HK-2 (cell line): ENCODE data around the gene IGFALS.
A peak's percentile ranks its signal among the peaks of the same experiment; 100 is the strongest.

ENCODE experiments used
- DNase-seq: peaks from one replicate; pipeline ENCODE4 v3.0.0-alpha.2; 2018; ENCODE audit not compliant: unreplicated experiment

IGFALS gene

DNA sequence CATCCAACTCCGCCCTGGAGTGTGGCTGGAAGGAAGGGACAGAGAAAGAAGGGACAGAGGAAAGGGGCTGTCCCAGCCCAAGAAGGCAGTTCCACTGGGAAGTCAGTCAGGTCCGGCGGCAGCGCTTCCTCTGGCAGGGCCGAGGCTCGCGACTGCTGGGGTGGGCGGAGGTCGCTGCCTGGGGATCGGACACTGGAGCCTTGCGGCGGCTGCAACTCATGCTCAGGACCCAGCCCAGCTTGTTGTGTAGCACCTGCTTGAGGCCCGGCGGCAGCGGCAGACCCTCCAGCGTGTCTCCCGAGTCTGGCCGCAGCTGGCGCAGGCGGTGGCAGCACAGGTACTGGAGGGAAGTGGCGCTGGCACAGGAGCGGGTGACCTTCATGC is 16.5 kb downstream of the IGFALS start:
- DNase-seq = no peak

DNA sequence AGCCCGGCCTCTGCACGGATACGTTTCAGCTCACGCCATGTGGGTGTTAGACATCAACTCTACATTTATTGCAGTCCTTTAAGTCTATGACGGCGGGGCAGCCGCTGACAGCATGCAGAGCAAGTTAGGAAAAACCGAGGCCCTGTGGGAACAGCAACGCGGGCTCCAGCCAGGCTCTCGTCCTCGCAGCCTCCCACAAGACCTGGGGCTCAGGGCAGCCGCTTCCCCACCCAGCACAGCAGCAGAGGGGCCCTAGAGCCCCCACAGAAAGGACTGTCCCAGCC is 16.9 kb downstream of the IGFALS start:
- no peak for DNase-seq

DNA sequence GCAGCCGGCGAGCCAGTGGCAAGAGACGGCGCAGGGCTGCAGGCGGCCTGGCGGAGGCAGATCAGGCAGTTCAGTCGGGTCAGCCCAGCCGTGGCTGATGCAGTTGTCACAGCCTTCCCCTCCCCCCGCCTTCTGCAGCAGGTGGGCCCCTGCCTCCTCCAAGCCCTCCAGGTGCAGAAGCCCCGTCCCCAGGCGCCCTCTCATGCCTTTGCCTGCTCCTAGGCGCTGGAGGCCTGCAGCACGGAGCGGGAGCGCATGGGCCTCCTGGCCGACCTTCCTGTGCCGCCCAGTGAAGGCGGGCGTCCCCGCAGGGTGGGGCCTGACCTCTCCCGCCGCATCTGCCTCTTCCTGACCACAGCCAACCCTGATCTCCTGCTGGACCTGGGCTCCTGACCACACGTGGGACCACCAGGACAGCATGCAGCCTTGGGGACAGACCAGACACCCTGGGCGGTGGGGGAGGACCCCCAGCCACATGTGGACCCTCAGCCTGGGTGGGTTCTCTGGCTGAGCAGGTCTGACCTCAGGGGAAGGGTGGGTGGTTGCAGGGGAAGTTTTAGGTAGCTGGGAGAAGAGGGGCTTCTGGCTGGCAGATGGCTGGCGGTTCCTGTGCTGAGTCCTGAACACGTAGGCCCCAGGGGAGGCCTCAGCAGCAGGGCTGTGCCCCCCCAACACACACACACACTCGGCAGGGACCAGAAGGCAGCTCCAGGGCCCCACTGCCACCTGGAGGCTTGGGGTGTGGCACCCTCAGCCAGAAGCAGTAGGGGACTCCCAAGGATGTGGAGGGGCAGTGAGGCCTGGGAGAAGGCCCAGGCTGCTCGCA is 17.4 kb downstream of the IGFALS start:
- DNase-seq = no peak

DNA sequence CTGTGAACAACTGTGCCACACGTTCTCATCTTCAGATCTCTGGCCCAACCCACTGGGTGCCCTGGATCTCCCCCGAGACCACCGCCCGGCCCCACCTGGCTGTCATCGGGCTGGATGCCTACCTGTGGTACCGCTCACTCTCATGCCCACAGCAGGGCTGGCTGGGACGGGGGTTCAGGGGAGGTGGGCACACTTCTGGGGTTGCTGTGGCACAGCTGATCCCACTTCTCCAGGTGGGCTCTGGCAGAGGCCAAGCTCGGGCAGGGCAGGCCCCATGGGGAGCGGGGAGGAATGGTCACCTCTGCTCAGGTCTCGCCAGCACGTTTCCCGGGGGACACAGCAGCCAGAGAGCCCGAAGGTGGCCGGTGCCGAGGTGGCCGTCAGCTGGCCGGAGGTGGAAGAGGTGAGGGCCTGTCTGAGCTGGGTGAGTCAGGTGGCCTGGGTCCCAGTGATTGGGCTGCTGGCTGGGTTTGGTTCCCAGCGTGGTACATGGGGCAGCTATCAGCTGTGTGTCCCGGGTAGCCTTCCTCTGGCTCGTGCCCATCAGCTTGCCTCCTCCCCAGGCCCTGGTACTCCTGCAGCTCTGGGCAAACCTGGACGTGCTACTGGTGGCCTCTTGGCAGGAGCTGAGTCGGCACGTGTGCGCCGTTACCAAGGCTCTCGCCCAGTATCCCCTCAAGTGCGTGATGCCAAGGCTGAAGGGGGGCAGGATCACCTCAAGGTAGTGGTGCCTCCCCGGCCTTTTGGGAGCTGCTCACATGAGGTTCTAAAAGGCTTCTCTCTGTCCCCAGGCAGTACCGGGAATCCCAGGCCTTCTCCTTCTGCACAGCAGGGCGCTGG is 18.3 kb downstream of the IGFALS start:
- no peak for DNase-seq

DNA sequence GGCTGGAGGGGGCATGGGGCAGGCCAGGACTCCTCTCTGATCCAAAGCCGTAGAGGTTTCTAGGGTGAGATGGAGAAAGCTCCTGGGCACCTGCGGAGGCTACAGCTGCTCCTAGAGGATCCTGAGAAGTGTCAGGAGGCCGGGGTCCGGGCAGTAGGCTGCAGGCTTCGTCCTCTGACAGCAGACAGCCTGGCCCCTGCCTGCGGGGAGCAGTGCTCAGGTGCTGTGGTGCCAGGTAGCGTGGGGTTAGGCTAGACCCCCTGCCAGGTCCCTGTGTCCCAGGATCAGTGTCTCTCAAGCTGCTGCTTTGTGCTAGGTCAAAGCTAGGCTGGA is 19.1 kb downstream of the IGFALS start:
- DNase-seq = no peak

DNA sequence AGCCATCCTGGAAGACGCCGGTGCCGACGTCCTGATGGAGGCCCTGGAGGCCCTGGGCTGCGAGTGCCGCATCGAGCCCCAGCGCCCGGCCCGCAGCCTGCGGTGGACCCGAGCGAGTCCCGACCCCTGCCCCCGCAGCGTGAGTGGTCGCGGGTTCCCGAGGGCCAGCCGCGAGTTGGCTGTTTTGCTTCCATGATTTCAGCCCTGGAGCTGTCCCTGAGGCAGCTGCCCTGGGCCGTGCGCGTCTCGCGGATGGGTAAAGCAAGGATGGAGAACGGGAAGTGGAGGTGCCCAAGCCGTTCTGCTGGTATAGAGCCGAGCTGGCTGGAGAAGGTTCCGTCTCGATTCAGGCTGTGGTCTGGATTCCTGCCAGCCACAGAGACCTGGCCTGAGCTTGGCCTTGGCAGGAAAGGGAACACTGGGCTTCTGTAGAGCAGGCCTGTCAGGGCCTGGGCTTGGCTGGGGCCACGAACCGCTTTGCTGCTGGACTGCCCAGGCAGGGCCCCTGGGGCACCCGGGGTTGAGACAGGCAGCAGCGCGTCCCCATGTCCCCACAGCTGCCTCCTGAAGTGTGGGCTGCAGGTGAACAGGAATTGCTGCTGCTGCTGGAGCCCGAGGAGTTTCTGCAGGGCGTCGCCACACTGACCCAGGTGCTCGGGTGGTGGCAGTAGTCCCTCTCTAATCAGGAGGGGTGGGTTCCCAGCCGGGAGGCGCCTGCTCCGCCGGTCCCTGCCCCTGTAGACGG is 19.6 kb downstream of the IGFALS start:
- DNase-seq = peak; percentile 40

DNA sequence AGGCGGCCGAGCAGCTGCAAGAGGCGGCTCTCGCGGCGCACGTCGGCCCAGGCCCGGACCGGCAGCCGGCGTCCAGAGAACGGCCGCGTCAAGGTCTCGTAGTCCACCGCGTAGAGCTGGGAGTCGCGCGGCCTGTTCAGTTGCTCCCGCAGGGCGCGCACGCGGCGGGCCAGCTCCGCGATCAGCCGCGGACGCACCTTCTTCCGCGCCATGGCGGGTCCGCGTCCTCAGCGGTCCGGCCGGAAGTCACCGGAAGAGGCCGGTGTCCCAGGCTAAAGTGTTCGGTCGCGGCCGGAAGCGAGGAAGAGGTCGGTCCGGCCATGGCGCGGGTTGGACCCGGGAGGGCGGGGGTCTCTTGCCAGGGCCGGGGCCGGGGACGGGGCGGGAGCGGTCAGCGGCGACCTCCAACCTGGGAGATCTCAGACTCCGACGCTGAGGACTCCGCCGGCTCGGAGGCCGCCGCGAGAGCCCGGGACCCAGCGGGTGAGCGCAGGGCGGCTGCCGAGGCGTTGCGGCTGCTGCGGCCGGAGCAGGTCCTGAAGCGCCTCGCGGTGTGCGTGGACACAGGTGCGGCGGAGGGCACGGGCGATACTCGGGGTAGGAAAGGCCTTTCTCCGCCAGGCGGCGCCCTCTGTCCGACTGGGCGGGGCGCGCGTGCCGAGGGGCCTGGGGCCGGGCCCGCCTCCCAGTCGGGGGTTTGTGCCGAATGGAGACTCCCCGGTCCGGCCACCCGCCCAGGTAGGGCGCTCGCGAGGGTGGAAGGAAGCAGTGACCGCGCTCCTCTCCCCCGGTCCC is 20.4 kb downstream of the IGFALS start, which contains the start of gene MRPS34:
Gene MRPS34, minus strand, starts transcription at position 227 of the 795 bp plus-strand sequence. Its CDS starts 15 bp downstream, at position 212.
- DNase-seq = peak; percentile 80

DNA sequence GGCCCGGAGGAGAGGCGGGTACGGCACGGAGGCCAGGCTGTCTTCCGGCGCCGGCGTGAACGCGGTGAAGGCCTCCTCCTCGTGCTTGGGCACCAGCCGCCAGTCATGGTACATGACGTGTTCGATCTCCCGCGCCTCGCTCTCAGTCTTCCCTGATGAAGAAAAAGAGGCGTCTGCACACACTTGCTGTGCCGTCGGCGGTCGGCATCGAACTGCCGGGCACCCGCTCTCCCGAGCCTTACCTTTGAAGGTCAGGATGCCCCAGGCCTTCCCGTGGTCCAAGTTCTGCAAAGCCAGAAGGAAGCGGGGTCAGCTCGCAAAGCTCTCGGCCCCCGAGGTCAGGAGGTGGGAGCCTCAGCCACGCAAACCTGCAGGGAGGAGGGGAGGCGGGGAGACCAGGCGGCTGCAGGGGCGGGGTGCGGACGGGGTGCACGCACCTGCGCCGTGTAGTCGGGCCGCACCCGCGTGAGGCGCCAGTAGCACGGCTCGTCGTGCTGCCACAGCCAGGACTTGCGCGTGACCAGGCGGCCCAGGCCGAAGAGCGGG is 21.1 kb downstream of the IGFALS start, which contains the start of gene EME2:
Gene EME2, plus strand, starts transcription at position 449 of the 546 bp plus-strand sequence. CDS start 418 bp downstream, outside the sequence.
- peak; percentile 36 for DNase-seq

DNA sequence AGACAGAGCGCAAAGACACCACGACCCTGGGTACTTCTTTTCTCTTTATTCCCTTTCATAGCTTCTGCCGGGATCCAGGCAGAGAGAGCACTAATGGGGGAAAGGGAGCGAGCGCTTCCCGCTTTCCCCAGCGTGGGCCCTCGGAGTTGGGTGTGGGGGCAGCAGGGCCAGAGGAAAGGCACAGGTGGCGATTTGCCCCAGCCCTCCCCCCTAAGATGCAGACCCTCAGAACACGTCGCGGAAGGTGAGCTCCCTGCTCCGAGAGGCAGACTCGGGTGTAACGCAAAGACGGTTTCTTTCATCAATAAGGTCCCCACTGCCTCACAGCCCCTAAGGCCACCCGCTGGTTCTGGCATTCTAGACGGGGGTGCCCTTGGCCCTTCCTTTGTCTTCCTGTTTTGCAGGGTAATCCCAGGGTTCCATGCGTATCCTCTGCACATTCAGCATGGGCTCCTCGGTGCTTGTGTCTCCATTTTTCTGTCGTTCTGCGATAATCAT is 21.6 kb downstream of the IGFALS start:
- no peak for DNase-seq

DNA sequence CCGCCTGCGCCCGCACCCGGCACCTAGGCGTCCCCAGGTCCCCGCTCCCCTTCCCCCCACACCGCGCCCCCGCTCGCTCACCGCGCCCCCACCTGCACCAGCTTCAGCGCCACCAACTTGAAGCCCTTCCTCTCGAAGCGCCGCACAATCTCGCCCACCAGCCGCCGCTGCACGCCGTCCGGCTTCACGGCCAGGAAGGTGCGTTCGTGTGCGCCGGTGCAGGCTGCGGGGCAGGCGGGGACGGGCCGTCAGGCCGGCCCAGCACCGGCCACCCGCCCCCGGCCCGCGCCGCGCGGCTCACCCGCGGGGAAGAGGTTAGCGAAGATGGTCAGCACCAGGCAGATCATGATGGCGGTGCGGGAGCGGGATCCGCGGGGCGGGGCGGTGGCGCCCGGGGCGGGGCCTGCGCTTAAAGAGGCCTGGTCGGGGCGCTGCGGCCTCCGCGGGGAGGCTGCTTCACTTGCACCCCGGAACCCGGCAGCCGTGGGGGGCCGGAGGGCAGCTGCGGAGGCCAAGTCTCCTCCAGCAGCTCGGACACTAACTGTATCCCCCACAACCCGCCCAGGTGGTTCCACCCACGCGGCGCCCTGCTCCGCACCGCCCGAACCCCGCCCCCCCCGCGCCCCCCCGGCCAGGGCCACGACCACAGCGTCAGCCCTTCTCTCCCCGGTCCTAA is 22.2 kb downstream of the IGFALS start, which contains the start of gene NME3:
Gene NME3, minus strand, starts transcription at position 356 of the 676 bp plus-strand sequence. Its CDS starts 9 bp downstream, at position 347.
- peak; percentile 62 for DNase-seq

DNA sequence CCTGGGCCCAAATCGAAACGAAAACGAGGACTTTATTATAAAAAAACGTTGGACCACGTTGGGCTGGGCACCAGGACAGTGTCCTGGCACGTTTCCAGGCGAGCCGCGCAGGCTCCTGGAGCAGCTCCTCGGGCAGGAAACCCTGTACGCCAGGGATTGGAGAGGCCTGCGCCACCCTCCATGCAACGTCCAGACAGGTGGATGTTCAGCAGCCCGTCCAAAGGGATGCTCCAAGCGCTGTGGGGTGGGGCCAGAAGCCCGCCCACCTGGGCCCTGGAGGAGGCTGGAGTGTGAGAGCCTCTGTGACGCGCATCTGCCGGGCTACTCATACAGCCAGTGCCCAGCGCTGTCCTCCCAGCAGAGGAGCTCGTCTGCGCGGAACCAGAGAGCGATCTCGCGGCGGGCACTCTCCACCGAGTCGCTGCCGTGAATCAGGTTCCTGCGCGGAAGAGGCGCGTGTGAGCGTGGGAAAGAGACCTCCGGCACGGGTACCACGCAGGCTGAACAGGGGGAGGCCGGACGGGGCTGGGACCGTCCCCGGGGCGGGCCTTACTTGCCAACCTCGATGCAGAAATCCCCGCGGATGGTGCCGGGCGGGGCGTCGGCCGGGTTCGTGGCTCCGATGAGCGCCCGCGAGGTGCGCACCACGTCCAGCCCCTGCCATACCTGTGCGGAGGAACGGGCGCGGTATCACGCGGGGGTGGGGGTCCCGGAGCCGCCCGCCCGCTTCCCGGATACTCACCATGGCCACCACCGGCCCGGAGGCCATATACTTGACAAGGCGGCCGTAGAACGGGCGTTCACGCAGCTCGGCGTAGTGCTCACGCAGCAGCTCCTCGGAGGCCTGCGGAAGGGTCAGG is 22.9 kb downstream of the IGFALS start:
- DNase-seq = no peak

DNA sequence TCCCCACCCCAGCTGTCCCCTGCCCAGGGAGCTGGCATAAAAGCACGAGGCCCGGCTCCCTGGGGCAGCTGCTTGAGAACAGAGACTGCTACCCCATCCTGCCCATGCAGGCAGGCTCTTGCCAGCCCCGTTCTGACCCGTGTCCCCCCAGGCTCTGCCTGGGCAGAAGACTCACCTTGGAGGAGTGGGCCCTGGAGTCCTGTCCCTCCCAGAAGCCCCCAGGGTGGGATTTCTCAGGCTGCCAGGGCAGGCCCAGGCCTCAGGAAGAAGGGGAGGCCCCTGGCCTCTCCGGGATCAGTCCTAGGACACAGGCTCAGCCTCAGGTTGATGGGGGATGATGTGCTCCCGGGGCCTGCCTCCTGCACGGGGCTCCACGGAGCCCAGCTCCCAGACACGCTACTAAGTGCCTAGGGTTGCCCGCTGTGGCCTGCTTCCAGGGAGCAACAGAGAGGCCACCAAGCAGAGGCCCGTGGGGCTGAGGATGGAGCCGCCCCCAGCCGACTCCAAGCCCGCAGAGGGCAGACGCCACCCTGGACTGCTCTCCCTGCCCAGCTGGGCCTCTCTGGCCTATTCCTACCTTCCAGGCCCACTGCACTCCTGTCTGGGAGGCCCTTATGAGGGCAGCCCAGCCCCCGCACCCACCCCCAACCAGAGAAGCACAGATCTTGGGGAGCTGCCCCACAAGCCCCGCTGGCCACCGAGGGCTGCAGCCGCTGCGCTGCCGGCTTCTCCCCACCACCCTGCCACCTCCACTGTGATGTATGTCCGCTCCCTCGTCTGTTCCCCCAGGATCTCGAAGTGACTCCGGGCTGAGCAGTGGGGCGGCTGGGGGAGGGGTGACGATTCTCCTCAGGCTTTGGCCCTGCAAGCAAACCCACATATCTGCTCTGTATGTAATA is 23.9 kb downstream of the IGFALS start:
- DNase-seq = no peak

DNA sequence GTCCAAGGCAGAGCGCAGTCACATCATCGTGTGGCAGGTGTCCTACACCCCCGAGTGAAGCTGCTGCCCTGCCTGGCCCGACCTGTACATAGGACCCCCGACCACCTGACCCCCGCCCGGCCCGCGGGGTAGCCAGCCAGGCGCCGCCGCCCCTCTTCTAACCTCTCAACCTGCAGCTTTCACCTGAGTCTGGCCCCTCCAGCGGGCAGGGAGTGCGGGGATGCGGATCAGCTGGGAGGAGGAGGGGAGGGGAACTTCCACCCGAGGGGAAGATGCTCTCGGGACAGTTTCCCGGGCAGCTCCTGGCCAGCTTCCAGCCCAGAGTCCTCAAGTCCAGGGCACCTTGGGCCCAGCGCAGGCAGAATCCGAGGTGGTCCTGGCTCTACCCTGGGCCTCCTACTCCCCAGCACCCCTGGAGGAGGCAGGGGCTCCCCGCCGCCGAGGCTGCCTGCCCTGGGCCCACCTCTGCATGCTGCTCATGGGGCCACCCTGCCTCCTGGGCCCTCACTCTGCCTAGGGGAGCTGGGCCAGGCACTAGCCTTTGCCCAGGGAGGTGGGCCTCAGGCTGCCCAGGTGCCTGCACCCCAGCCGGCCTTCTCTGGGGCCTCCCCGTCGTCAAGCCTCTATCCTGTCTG is 24.6 kb downstream of the IGFALS start:
- no peak for DNase-seq

DNA sequence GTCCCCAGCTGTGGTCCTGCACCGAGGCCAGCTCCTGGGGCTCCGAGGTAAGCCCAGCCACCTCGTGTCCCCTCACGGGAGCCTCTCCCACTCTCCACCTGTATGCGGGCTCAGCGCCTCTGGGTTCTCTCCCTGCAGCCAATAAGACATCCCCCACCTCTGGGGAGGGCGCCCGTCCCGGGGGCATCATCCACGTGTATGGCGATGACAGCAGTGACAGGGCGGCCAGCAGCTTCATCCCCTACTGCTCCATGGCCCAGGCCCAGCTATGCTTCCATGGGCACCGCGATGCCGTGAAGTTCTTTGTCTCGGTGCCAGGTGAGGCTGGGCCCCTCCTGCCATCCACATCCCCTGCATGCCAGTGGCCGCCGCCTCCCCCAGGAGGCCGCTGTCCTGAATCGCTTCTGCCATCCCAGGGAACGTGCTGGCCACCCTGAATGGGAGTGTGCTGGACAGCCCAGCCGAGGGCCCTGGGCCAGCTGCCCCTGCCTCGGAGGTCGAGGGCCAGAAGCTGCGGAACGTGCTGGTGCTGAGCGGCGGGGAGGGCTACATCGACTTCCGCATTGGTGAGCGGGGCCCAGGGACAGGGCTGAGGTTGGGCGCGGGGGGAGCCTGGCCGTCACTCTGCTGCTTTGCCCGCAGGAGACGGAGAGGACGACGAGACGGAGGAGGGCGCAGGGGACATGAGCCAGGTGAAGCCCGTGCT is 25.3 kb downstream of the IGFALS start:
- no peak for DNase-seq

DNA sequence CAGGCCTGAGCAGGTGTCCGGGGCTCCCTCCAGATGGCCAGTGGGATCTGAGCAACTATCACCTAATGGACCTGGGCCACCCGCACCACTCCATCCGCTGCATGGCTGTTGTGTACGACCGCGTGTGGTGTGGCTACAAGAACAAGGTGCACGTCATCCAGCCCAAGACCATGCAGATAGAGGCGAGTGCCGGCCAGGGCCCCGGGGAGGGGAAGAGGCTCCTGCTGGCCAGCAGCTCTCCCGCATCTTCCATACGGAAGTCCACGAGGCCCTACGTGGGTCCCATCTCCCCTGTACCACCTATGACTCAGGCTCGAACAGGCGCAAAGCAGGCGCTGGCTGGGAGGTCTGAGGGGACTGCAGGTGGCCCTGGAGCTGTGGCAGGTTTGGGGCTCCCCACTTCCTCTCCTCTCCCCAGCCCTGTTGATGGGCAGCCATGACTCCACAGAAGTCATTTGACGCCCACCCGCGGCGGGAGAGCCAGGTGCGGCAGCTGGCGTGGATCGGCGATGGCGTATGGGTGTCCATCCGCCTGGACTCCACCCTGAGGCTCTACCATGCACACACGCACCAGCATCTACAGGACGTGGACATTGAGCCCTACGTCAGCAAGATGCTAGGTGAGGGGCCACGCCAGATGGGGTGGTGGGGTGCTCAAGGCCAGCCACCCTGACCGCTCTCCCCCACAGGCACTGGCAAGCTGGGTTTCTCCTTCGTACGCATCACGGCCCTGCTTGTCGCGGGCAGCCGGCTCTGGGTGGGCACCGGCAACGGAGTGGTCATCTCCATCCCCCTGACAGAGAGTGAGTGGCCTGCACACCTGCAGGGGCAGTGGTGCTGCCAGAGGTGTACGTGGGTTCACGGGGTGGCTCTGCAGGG is 26.1 kb downstream of the IGFALS start:
- DNase-seq = no peak

DNA sequence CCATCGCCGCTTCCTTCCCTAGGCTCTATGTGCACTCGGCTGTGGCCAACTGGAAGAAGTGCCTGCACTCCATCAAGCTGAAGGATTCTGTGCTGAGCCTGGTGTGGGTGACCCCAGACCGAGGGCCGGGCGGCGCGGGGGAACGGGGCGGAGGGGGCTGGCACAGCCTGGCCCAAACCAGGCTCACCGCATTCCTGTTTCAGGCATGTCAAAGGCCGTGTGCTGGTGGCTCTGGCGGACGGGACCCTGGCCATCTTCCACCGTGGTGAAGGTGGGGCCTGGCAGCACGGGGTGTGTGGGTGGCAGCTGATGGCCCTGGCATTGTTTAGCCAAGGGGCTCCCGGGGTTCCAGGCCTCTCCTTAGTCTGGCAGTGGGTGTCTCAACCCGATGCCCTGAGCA is 26.8 kb downstream of the IGFALS start:
- no peak for DNase-seq
